Measurements from ENCODE around the gene LARP1B.

- TF ChIP-seq POLR2A (IDR thresholded peaks at IDR 0.05; ENCODE audit: low read length): no peak
- TF ChIP-seq GATA1 (IDR thresholded peaks at IDR 0.05; ENCODE audit: low read depth, low read length): no peak
Measured at GRCh38 chr4:128249787-128250668, 188.9 kb downstream of the LARP1B start.

Data from erythroblast (primary cell).